Kidney (tissue), 14 donors: ENCODE results near the gene KIR2DL3. TPM values are rescaled to one million over a fixed set of nuclear protein-coding genes. Genes with fewer than 3 reads are reported as not detected.
"Not testable (repeated sequence)": the region's sequence is repeated elsewhere in the genome, so short reads cannot be mapped to it uniquely, and the experiment has no call there.

Experiments used
- DNase-seq, 5 donors: peaks; one replicate each; pipeline ENCODE4 v3.0.0-alpha.2; 2013 to 2020
- FAIRE-seq: peaks from 2 replicates; lab custom pipeline; 2012; peaks lifted over from hg19 to GRCh38; lab: Jason Lieb, UNC
- H3K27ac ChIP-seq, 2 donors: one replicate each; pipeline ENCODE4 v1.7.0; 2013; ENCODE audit warnings: low read depth in 2 of 2, low read length in 2 of 2, inconsistent platforms in 1 of 2
- H3K27me3 ChIP-seq: one replicate; pipeline ENCODE4 v1.7.1; 2013; ENCODE audit warnings: low read length, inconsistent platforms; ENCODE audit not compliant: control insufficient read depth, insufficient read depth
- H3K36me3 ChIP-seq, 3 donors: one replicate each; pipeline versions ENCODE4 v1.7.0 to v1.7.1; 2013; ENCODE audit warnings: low read length in 3 of 3, control low read depth in 1 of 3, inconsistent platforms in 1 of 3; ENCODE audit not compliant: insufficient read depth in 3 of 3, control insufficient read depth in 2 of 3
- H3K4me1 ChIP-seq, 3 donors: one replicate each; pipeline versions ENCODE4 v1.7.0 to v1.7.1; 2013; ENCODE audit warnings: low read length in 3 of 3, inconsistent platforms in 1 of 3, low read depth in 1 of 3; ENCODE audit not compliant: control insufficient read depth in 2 of 3, insufficient read depth in 2 of 3
- H3K4me3 ChIP-seq, 3 donors: one replicate each; pipeline versions ENCODE4 v1.7.0 to v1.8.1; 2013; ENCODE audit warnings: low read length in 3 of 3, control low read depth in 1 of 3, inconsistent platforms in 1 of 3
- H3K9ac ChIP-seq, 3 donors: one replicate each; pipeline versions ENCODE4 v1.7.0 to v1.7.1; 2013; ENCODE audit warnings: low read length in 3 of 3, control low read depth in 1 of 3, inconsistent platforms in 1 of 3
- H3K9me3 ChIP-seq, 3 donors: one replicate each; pipeline versions ENCODE4 v1.7.0 to v1.7.1; 2013; ENCODE audit warnings: low read length in 3 of 3, control low read depth in 1 of 3, inconsistent platforms in 1 of 3; ENCODE audit not compliant: control insufficient read depth in 2 of 3, insufficient read depth in 1 of 3
- intact Hi-C: fragments of 100-400 bp; cut with DNase I; formaldehyde crosslinking; loops from one replicate; pipeline ENCODE4 v1.11.1; 2022
- polyA plus RNA-seq: library from polyadenylated mRNA; stranded (reverse); fragments of 350-450 nt; fragmentation: Illumina TruSeq; extraction: RNeasy Lipid Tissue Mini Kit (QIAGEN cat#74804); gene quantifications from one replicate; pipeline ENCODE4 v1.2.3, GENCODE V29; 2014; ENCODE audit warnings: low read depth, low replicate concordance; ENCODE audit not compliant: insufficient read depth
- total RNA-seq: library from RNA; stranded (reverse); fragmentation: NEBNext Ultra II Directional; extraction: Animal tissue kit (Norgen Biotek cat#: 25700); gene quantifications from one replicate; pipeline ENCODE4 v1.2.1, GENCODE V29; 2021
- TF ChIP-seq, protein P1 (sequence below): IDR thresholded peaks from 3 replicates; pipeline ENCODE4 v1.5.1; 2012; ENCODE audit warnings: mild to moderate bottlenecking, moderate library complexity, borderline replicate concordance; ENCODE audit not compliant: insufficient read depth; ENCODE audit errors: extremely low read depth
- donor health status: control.
- donor health status: control.
- donor health status: control.
- donor health status: control.
- donor health status: control.
- donor health status: DM: yes; HTN: yes; CAD: no.
- donor health status: Normal renal cell carcinoma (clear cell type).

KIR2DL3 gene
- total and polyA plus RNA-seq, 2 donors from 2014 or later = 0.25 TPM; not detected in 1

- H3K4me1 ChIP-seq = no peaks in the 10 kb centered on the region
- H3K9ac ChIP-seq = no peak overlapping the region
- intact Hi-C loops = no loop called here
- H3K4me3 ChIP-seq = no peak overlapping the region
- TF ChIP-seq, protein P1, sequence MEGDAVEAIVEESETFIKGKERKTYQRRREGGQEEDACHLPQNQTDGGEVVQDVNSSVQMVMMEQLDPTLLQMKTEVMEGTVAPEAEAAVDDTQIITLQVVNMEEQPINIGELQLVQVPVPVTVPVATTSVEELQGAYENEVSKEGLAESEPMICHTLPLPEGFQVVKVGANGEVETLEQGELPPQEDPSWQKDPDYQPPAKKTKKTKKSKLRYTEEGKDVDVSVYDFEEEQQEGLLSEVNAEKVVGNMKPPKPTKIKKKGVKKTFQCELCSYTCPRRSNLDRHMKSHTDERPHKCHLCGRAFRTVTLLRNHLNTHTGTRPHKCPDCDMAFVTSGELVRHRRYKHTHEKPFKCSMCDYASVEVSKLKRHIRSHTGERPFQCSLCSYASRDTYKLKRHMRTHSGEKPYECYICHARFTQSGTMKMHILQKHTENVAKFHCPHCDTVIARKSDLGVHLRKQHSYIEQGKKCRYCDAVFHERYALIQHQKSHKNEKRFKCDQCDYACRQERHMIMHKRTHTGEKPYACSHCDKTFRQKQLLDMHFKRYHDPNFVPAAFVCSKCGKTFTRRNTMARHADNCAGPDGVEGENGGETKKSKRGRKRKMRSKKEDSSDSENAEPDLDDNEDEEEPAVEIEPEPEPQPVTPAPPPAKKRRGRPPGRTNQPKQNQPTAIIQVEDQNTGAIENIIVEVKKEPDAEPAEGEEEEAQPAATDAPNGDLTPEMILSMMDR = no peak
- FAIRE-seq = no peak
- H3K9me3 ChIP-seq = no peaks in the 10 kb centered on the region
- H3K36me3 ChIP-seq = no peaks in the 10 kb centered on the region
- DNase-seq = no peak
- H3K27me3 ChIP-seq = no peaks in the 10 kb centered on the region
- no peak overlapping the region for H3K27ac ChIP-seq
These were observed 30.4 kb upstream of the KIR2DL3 start for GRCh38 chr19:54707962-54708361.

GRCh38 chr19:54708781-54709180, 29.5 kb upstream of the KIR2DL3 start:
- DNase-seq = no peak
- TF ChIP-seq, protein P1 = no peak
- Histone ChIP-seq H3K4me3 (no peak overlapping the region), H3K9ac (no peak overlapping the region), H3K9me3 (no peaks in the 10 kb centered on the region), H3K27me3 (no peaks in the 10 kb centered on the region), H3K27ac (no peak overlapping the region), H3K36me3 (no peaks in the 10 kb centered on the region), H3K4me1 (no peaks in the 10 kb centered on the region)
- no peak for FAIRE-seq
- intact Hi-C loops = no loop called here

DNA sequence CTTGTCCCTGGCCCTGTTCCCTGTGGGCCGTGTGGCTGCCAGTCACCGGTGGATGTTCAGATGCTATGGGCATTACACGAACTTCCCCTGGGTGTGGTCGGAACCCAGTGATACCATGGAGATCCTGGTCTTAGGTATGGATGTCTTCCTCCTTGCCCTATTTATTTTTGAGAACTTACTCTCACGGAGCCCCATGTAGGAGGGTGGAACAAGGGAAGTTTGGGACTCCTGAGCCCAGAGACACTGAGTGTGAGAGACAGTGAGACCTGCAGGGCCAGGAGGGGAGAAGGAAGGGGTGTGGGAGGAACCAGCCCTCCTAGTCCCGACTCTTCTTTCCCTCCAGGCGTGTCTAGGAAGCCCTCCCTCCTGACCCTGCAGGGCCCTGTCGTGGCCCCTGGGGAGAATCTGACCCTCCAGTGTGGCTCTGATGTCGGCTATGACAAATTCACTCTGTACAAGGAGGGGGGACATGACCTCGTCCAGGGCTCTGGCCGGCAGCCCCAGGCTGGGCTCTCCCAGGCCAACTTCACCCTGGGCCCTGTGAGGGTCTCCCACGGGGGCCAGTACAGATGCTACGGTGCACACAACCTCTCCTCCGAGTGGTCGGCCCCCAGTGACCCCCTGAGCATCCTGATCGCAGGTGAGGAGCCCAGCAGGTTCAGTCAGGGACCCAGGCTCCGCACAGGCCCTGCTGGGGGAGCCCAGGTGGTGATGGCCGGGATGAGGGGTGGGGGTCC, 28.9 kb upstream of the KIR2DL3 start:
- H3K9ac ChIP-seq = no peak overlapping the region
- no peaks in the 10 kb centered on the region for H3K9me3 ChIP-seq
- FAIRE-seq (no peak), DNase-seq (no peak)
- H3K27ac ChIP-seq = no peak overlapping the region
- H3K27me3 ChIP-seq = no peaks in the 10 kb centered on the region
- no peaks in the 10 kb centered on the region for H3K4me1 ChIP-seq
- no peak overlapping the region for H3K4me3 ChIP-seq
- no peaks in the 10 kb centered on the region for H3K36me3 ChIP-seq
- intact Hi-C loops = no loop called here
- TF ChIP-seq, protein P1 = no peak

DNA sequence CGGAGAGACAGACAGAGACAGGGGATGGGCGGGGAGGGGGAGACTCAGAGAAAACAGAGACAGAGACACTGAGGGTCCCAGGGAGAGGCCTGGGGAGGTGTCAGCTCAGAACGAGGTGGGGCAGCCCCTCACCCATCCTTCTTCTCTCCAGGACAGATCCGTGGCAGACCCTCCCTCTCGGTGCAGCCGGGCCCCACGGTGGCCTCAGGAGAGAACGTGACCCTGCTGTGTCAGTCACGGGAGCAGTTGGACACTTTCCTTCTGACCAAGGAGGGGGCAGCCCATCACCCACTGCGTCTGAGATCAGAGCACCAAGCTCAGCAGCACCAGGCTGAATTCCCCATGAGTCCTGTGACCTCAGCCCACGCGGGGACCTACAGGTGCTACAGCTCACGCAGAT, 28.4 kb upstream of the KIR2DL3 start:
- H3K9me3 ChIP-seq, H3K27ac ChIP-seq, H3K4me3 ChIP-seq, H3K36me3 ChIP-seq, intact Hi-C loops, DNase-seq, FAIRE-seq, H3K4me1 ChIP-seq, H3K27me3 ChIP-seq, H3K9ac ChIP-seq: not testable (repeated sequence)
